Activated CD8-positive, alpha-beta T cell treated with anti-CD3 and anti-CD28 coated beads, Interleukin-2, amount 10 ng/mL, durations not matched to agents 7 days and 5 days (primary cell): ENCODE measurements around the gene TBX4. TPM values are rescaled to one million over a fixed set of nuclear protein-coding genes. Genes with fewer than 3 reads are reported as not detected.
"Not testable (repeated sequence)": the region's sequence is repeated elsewhere in the genome, so short reads cannot be mapped to it uniquely, and the experiment has no call there.

ENCODE experiments used
- ATAC-seq: fragments of 150-1000 bp; cut with Tn5 transposase; one replicate; pipeline ENCODE4 v1.10.0; 2021; ENCODE audit warnings: moderate library complexity
- CTCF ChIA-PET: fragments of 350-600 bp; sonication (Branson Sonifier 250); formaldehyde crosslinking; loops from one replicate; lab custom pipeline; 2021; ENCODE audit warnings: antibody characterized with exemption; lab: Charles Lee
- POLR2A ChIA-PET: fragments of 350-600 bp; sonication (Branson Sonifier 250); formaldehyde crosslinking; loops from one replicate; lab custom pipeline; 2021; ENCODE audit warnings: antibody characterized with exemption; lab: Charles Lee
- DNase-seq: peaks from one replicate; pipeline ENCODE4 v3.0.0-alpha.2; 2020
- H3K27ac Mint-ChIP-seq: one replicate; pipeline ENCODE4 v1.8.0; 2021; ENCODE audit warnings: mild to moderate bottlenecking, mixed read lengths
- H3K27me3 Mint-ChIP-seq: one replicate; pipeline ENCODE4 v1.8.0; 2021; ENCODE audit warnings: low read depth, mixed read lengths
- H3K36me3 Mint-ChIP-seq: one replicate; pipeline ENCODE4 v1.8.0; 2021; ENCODE audit warnings: low read depth, mixed read lengths
- H3K4me1 Mint-ChIP-seq: one replicate; pipeline ENCODE4 v1.8.0; 2021; ENCODE audit warnings: low read depth, mixed read lengths
- H3K4me3 Mint-ChIP-seq: one replicate; pipeline ENCODE4 v1.8.0; 2021; ENCODE audit warnings: mild to moderate bottlenecking, mixed read lengths
- H3K9me3 Mint-ChIP-seq: one replicate; pipeline ENCODE4 v1.8.0; 2022; ENCODE audit warnings: mixed read lengths; ENCODE audit not compliant: insufficient read depth
- total RNA-seq, 2 experiments: library from RNA; stranded (reverse); gene quantifications; one replicate each; pipeline ENCODE4 v1.2.3, GENCODE V29; 2021

TBX4 gene
- total RNA-seq, 2 experiments from 2014 or later = not detected

DNA sequence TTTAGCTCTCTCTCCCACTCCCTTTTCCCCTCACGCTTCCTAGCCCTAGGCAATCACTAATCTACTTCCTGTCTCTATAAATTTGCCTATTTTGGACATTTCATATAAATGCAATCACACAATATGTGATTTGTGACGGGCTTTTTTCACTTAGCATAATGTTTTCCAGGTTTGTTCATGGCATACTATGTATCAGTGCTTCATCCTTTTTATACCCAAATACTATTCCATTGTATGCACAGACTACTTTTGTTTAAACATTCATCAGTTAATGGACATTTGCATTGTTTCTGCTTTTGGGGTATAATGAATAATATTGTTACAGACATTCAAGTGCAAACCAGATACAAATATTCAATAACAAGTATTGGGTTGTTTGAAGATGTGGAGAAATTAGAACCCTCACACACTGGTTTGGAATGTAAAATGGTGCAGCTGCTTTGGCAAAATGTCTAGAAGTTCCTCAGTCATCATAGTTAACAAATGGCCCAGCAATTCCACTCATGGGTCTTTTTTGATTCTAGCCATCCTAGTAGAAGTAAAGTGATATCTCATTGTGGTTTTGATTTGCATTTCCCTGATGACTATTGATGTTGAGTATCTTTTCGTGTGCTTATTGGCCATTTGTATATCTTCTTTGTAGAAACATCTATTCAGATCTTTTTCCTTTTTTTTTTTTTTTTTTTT, 67.7 kb downstream of the TBX4 start:
- ATAC-seq (no peak), DNase-seq (no peak)
- Mint-ChIP-seq H3K27ac (no peak overlapping the region), H3K9me3 (no peaks in the 10 kb centered on the region), H3K36me3 (no peaks in the 10 kb centered on the region), H3K4me1 (no peaks in the 10 kb centered on the region), H3K27me3 (peaks cover 27% of the 10 kb centered on the region), H3K4me3 (no peak overlapping the region)
- ChIA-PET POLR2A (no interaction called here), CTCF (no interaction called here)

DNA sequence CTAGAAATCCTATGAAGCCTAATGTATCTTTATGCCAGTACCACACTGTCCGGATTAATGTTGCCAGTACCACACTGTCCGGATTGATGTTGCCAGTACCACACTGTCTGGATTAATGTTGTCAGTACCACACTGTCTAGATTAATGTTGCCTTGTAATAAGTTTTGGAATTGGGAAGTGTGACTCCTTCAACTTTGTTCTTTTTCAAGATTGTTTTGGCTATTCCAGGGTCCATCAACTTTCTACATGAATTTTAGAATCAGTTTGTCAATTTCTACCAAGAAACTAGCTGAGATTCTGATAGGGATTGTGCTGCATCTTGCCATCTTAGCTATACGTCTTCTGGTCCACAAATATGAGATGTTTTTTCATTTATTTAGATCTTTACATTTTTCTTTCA, 68.7 kb downstream of the TBX4 start:
- no peaks in the 10 kb centered on the region for H3K36me3 Mint-ChIP-seq
- no peak for DNase-seq
- H3K9me3 Mint-ChIP-seq = no peaks in the 10 kb centered on the region
- H3K4me3 Mint-ChIP-seq = no peak overlapping the region
- H3K27ac Mint-ChIP-seq = no peak overlapping the region
- no peaks in the 10 kb centered on the region for H3K4me1 Mint-ChIP-seq
- H3K27me3 Mint-ChIP-seq = peaks cover 30% of the 10 kb centered on the region
- no peak for ATAC-seq
- ChIA-PET CTCF (no interaction called here), POLR2A (no interaction called here)

DNA sequence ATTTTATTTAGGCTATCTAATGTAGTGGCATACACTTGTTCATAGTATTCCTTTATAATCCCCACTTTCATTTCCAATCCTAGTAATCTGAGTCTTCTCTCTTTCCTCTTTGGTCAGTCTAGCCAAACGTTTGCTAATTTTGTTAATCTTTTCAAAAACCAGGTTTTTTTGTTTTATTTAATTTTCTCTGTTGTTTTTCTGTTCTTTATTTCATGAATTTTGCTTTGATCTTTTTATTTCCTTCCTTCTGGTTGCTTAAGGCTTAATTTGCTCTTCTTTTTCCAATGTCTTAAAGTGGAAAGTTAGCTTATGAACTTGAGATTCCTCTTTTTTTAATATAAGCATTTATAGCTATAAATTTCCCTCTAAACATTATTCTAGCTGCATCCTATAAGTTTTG, 69.9 kb downstream of the TBX4 start:
- H3K27me3 Mint-ChIP-seq = peaks cover 32% of the 10 kb centered on the region
- CTCF ChIA-PET = interaction anchor here (0.7 kb wide), 1 partner anchor 314 kb away, joined by 3 read pairs; no protein-coding TSS in a partner anchor

DNA sequence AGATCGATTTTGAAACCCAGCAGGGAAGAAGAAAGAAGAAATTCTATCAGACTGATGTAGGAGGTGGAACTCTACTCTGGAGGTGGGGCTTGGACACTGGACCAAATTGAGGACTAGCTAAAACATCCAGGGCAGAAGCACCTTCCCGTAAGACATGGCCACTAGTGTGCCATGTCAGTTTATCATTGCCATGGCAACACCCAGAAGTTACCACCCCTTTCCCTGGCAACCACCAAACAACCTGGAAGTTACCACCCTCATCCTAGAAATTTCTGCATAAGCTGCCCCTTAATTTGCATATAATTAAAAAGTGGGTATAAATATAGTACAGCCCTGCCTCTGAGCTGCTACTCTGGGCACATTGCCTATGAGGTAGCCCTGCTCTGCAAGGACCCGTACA, 72.1 kb downstream of the TBX4 start:
- ATAC-seq = no peak
- no peaks in the 10 kb centered on the region for H3K4me1 Mint-ChIP-seq

More for the DNA sequence above, 69.9 kb downstream of the TBX4 start:
- Mint-ChIP-seq H3K9me3 (no peaks in the 10 kb centered on the region), H3K4me3 (no peak overlapping the region), H3K36me3 (no peaks in the 10 kb centered on the region), H3K27ac (no peak overlapping the region), H3K4me1 (no peaks in the 10 kb centered on the region)
- ATAC-seq (no peak), DNase-seq (no peak)
- POLR2A ChIA-PET = no interaction called here

DNA sequence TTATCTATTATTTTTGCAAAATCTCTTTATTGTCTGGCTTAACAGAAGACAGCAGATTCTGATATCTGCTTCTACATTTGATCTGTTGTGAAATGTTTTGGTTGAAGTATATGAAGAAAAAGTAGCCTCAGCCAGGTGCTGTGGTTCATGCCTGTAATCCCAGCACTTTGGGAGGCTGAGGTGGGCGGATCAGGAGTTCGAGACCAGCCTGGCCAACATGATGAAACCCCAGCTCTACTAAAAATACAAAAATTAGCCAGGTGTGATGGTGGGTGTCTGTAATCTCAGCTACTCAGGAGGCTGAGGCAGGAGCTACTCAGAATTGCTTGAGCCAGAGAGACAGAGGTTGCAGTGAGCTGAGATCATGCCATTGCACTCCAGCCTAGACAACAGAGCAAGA, 75.2 kb downstream of the TBX4 start:
- ATAC-seq, H3K4me3 Mint-ChIP-seq, H3K27ac Mint-ChIP-seq, H3K4me1 Mint-ChIP-seq, CTCF ChIA-PET, H3K36me3 Mint-ChIP-seq, POLR2A ChIA-PET, DNase-seq, H3K9me3 Mint-ChIP-seq: not testable (repeated sequence)
- peaks cover 20% of the 10 kb centered on the region for H3K27me3 Mint-ChIP-seq

More for the DNA sequence above, 72.1 kb downstream of the TBX4 start:
- Mint-ChIP-seq H3K36me3 (no peaks in the 10 kb centered on the region), H3K4me3 (no peak overlapping the region), H3K27me3 (peaks cover 25% of the 10 kb centered on the region), H3K27ac (no peak overlapping the region), H3K9me3 (no peaks in the 10 kb centered on the region)
- ChIA-PET CTCF (interaction anchor here (1.0 kb wide), 1 partner anchor 10 kb away, joined by 3 read pairs; no protein-coding TSS in a partner anchor), POLR2A (no interaction called here)
- DNase-seq = no peak

DNA sequence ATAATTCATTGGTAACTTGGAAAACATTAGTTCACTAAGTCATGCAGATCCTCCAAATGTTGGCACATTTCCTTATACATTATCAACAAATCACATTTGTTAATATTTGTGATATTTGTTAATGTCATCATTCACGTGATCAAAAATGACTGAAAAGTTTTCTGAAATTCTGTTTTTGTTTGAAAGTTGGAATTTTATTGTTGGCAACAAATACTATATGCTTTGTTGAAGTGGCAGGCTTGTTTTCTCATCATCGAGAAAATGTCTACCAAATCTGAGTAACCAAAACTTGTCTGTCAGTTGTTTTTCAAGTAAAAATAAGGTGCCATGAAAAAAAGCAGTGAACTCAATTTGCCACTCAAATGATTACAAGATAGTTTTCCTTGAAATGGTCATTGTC, 75.9 kb downstream of the TBX4 start:
- Mint-ChIP-seq H3K9me3 (no peaks in the 10 kb centered on the region), H3K27me3 (peaks cover 20% of the 10 kb centered on the region), H3K36me3 (no peaks in the 10 kb centered on the region), H3K4me1 (no peaks in the 10 kb centered on the region), H3K27ac (no peak overlapping the region), H3K4me3 (no peak overlapping the region)
- CTCF ChIA-PET = no interaction called here
- ATAC-seq (no peak), DNase-seq (no peak)
- POLR2A ChIA-PET = no interaction called here

DNA sequence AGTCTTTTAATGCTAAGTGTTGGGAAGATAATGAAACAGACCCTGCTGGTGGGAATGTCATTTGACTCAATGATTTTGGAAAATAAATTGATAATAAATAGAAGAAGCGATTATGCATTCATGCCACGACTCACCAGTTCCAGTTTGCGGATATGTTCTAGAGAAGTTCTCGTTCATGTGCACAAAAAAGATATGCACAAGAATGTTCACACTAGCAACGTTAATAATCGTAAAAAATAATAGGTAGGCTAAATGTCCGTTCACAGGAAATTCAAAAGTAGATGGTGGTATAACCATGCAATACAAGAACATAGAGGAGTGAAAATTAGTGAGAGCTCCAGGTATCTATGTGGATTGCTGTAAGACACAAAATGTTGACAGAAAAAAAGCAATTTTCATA, 79.0 kb downstream of the TBX4 start:
- Mint-ChIP-seq H3K36me3 (no peaks in the 10 kb centered on the region), H3K9me3 (no peaks in the 10 kb centered on the region), H3K4me3 (no peak overlapping the region), H3K27me3 (peaks cover 10% of the 10 kb centered on the region), H3K4me1 (no peaks in the 10 kb centered on the region), H3K27ac (no peak overlapping the region)
- CTCF ChIA-PET = no interaction called here
- DNase-seq = no peak
- POLR2A ChIA-PET = no interaction called here
- ATAC-seq = no peak

DNA sequence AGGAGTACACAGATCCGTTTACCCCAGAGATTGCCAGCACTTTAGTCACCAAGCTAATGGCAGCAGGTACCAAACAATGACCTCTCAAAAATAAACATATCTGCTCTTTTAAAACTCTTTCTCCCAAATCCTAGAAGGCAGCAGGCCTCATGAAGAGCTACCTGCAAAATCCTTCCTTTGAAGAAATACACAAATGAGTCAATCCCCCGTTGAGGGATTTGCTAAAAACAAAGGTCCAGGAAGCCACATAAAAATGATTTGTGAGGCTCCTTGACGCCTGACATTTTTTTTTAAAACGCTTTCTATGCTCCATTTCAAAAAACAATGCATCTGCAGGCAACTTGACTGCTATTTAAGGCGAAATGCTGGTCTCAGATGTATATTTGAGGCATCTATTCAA, 80.6 kb downstream of the TBX4 start:
- no peak for DNase-seq
- Mint-ChIP-seq H3K4me3 (no peak overlapping the region), H3K4me1 (no peaks in the 10 kb centered on the region), H3K9me3 (no peaks in the 10 kb centered on the region), H3K27me3 (peaks cover 7% of the 10 kb centered on the region), H3K36me3 (no peaks in the 10 kb centered on the region), H3K27ac (no peak overlapping the region)
- ChIA-PET POLR2A (no interaction called here), CTCF (no interaction called here)
- ATAC-seq = no peak

DNA sequence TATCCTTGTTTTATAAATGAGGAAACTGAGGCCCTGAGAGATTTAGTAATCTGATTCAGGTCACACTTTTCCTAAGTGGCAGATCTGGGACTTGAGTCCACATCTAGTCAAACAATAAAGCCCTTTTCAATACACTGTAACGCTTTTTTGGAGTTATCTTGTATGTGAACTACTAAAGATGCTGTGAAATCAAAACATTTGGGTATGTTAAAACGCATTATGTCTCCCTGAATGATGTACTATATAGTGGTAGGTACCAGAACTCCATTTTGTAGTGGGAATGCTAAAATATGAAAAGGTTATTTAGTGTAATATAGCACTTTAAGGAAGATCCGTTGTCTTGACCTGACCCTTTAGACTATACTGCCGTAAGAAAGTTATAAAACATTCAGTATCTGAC, 81.6 kb downstream of the TBX4 start:
- Mint-ChIP-seq H3K4me1 (no peaks in the 10 kb centered on the region), H3K36me3 (no peaks in the 10 kb centered on the region), H3K27me3 (peaks cover 11% of the 10 kb centered on the region), H3K27ac (no peak overlapping the region), H3K9me3 (no peaks in the 10 kb centered on the region), H3K4me3 (no peak overlapping the region)
- no peak for DNase-seq
- ChIA-PET POLR2A (no interaction called here), CTCF (interaction anchor here (0.6 to 1.2 kb wide), 2 partner anchors 10 to 854 kb away, joined by 3 read pairs; no protein-coding TSS in a partner anchor)
- no peak for ATAC-seq

DNA sequence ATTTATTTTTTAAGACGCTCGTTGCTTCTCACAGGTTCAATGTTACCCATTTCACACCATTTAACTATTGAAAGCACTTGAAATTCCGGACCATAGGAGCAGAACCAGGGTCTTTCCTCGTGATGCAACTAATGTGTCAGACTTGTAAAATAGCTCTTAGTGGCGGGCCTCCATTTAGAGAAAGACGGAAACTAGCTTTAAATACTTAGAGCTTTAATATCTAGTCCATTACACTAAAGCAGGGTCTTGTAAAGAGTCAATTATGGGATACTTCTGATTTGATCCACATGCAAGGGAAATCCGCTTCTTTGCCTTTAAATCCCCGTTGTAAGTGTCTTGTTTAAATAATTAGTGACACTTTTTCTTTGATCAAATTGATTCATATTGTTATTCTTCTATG, 82.2 kb downstream of the TBX4 start:
- POLR2A ChIA-PET = no interaction called here
- CTCF ChIA-PET = interaction anchor here (0.6 to 1.2 kb wide), 2 partner anchors 10 to 854 kb away, joined by 3 read pairs; no protein-coding TSS in a partner anchor
- no peaks in the 10 kb centered on the region for H3K9me3 Mint-ChIP-seq
- no peak overlapping the region for H3K4me3 Mint-ChIP-seq
- no peak overlapping the region for H3K27ac Mint-ChIP-seq
- H3K4me1 Mint-ChIP-seq = no peaks in the 10 kb centered on the region
- H3K36me3 Mint-ChIP-seq = no peaks in the 10 kb centered on the region
- ATAC-seq = no peak
- no peak for DNase-seq
- H3K27me3 Mint-ChIP-seq = peaks cover 7% of the 10 kb centered on the region
